HG03108 (cell line): Measurements from ENCODE around the gene ADAMTSL1.

Experiments
- ATAC-seq: cut with Tn5 transposase; IDR thresholded peaks from one replicate; pipeline ENCODE4 v1.9.1; 2021; ENCODE audit warnings: moderate library complexity; ENCODE audit not compliant: unreplicated experiment

ADAMTSL1 gene

DNA sequence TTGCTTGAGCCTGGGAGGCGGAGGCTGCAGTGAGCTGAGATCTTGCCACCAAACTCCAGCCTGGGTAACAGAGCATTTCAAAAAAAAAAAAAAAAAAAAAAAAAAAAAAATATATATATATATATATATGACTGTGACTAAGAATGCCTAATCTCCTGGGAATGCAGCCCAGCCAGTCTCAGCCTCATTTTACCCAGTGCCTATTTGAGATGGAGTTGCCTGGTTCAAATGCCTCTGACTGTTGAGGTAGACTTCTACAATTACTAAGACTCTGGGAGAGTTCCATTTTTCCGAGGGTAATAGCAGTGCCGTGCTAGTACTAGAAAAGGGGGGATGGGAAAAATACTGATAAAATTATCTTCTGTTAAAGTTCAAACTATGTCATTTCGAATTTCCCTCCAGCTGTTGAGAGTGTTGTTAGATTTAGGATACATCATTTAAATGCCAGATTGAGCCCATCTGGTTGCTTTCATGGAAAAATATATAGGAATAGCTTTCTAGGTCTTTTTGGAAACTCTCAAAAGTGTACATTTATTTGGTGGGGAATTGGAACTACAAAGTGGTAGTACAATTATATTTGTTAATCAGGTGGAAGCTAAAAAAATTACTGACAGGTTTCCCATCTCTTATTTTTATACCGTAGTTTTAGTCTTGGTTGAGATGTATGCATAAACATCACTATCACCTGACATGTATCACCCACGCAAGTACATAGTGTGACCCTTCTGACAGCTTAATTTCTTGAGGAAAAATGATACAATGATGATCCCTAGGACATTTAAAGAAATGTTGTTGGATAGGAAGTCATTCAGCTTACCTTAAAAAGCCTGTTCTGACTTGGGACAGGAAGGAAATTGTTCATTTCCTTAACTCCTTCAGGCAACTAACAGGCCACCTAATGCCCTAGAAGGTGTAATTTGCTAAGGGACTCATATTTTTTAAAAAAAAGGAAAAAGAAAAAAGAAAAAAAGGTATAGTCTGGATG lies 214.9 kb downstream of the ADAMTSL1 start:
- ATAC-seq: no peak

- ATAC-seq: no peak
These were observed 216.0 kb downstream of the ADAMTSL1 start for GRCh38 chr9:18689921-18690320.

GRCh38 chr9:18692268-18692667 lies 218.3 kb downstream of the ADAMTSL1 start:
- no peak for ATAC-seq

GRCh38 chr9:18692962-18693361 lies 219.0 kb downstream of the ADAMTSL1 start:
- no peak for ATAC-seq

- no peak for ATAC-seq
These were observed 221.2 kb downstream of the ADAMTSL1 start for GRCh38 chr9:18694959-18695668.

DNA sequence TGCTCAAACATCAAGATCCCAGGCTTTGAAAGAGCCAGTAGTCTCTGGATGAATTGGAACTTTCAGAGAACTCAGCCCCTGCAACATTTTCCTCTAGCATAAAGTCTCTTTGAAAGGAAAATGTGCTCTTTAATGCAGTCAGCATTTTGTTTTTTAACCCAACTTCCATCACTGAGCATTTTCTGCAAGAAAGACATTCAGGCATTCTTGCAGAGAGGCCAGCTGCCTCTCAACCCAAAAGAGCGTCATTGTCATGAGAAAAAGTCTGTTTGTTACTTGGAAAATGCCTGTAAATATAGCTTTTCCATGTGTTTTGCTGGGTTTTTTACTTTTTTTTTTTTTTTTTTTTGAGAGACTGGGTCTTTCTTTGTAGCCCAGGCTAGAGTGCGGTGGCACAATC lies 225.0 kb downstream of the ADAMTSL1 start:
- no peak for ATAC-seq

GRCh38 chr9:18699764-18700163 lies 225.8 kb downstream of the ADAMTSL1 start:
- ATAC-seq: no peak

DNA sequence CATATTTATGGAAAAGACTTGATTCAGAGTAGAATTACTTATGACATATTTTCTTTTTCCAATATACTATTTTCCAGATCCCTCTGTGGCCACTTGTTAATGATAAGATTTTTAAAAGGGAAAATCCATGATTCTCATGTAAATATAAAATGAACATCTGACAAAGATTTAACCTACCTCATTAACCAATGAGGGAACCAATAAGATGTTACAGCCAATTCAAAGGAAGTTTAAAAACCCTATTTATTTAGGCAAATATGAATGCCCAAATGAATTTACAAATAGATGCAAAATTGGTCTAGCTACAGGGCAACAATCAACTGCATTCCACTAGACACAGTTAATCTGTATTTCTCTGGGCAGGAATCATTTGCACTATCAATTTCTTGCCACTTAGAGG lies 226.8 kb downstream of the ADAMTSL1 start:
- ATAC-seq: no peak

DNA sequence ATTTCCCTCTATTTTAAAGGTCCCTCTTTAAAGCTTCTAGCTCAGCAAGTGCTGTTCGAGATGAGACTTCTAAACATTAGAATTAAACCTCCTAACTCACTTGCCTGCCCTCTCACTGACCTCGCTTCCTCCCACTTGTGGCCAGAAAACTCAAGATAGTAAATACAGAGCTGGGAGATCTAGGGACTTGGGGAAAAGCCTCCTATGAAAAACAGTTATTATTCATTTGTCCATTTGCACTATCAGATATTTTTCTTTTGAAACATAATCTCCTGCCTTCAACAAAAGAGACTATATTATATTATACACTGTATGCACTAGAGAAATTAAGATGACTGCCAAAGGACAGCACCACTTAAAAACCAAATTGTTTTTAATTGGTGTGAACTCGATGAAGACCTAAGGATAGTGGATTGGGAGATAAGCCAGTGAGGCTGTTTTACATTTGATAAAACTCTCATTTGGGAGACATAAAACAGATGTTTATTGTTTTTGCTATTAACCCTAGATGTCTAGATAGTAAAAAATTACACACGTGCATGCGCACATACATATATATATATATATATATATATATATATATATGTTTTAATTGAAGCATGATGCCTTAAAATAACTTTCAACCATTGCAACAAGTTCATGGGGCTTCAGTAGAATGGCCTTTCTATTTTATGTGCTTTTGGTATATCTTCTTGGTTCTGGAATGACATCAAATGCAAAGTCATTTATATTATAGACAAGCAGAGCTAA lies 229.4 kb downstream of the ADAMTSL1 start:
- no peak for ATAC-seq

- no peak for ATAC-seq
These were observed 230.0 kb downstream of the ADAMTSL1 start for GRCh38 chr9:18703901-18704379.

DNA sequence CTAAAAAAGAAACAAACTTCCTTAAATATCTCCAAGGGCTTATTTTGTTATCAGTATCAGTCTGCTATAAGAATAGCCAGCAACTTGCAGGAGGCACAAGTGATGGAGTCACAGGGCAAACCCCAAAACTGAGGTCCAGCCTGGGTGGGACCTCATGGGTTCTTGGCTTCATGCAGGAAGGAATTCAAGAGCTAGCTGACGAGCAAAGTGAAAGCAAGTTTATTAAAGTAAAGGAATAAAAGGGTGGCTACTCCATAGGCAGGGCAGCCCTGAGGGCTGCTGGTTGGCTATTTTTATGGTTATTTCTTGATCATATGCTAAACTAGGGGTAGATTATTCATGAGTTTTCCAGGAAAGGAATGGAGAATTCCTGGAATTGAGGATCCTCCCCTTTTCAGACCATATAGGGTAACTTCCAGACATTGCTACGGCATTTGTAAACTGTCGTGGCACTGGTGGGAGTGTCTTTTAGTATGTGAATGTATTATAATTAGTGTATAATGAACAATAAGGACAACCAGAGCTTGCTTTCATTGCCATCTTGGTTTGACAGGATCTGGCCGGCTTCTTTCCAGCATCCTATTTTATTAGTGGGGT lies 231.9 kb downstream of the ADAMTSL1 start:
- ATAC-seq: no peak

- no peak for ATAC-seq
These were observed 232.7 kb downstream of the ADAMTSL1 start for GRCh38 chr9:18706648-18707047.

DNA sequence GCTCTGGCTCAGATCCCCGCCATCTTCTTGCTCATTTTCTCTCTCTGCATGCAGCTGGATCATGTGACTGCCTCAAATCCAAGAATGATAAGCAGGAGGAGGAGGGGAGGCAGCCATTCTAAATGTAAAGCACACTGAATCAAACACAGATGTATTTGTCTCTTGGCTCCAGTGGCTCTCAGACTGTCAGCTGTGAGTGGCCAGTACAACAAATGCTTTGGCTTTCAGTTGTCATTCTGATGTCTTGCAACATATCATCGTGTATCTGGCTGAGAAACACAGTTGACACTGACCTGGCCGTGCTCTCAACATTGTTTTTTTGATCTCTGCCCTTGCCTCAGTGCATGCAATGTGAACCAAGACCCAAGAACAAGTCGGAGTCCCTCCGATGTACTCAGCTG lies 233.1 kb downstream of the ADAMTSL1 start:
- ATAC-seq: no peak

DNA sequence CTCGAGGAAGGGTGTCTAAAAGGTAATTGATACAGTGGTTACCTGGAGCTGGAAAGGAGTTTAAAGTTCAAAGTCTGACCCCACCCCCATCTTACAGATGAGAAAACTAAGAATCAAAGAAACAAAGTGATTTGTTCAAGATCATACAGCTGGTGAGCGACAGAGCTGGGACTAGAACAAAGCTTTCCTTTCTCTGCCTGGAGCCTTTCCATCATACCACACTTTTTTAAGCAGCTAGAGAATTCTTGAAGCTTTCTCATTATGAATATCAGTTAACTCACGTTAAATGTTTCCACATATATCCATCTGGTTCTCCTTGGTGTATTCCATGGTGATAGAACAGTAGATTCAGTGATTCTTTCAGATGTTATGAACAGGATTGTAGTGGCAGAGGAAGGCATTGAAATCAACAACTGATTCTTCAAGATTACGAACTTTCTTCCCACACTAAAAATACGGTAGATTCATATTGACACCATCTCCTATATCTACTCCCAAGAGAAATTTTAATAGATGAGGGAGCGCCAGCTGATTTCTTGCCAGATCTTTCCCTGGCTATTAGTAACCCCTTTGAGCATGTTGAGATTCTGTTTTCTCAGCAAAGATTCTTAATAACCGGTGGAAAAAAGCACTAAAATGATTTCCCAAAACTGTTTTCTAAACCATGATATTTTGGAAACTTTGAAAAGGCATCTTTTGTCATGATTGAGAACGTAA lies 233.7 kb downstream of the ADAMTSL1 start:
- no peak for ATAC-seq

GRCh38 chr9:18708429-18708828 lies 234.5 kb downstream of the ADAMTSL1 start:
- no peak for ATAC-seq

GRCh38 chr9:18710065-18710464 lies 236.1 kb downstream of the ADAMTSL1 start:
- no peak for ATAC-seq

DNA sequence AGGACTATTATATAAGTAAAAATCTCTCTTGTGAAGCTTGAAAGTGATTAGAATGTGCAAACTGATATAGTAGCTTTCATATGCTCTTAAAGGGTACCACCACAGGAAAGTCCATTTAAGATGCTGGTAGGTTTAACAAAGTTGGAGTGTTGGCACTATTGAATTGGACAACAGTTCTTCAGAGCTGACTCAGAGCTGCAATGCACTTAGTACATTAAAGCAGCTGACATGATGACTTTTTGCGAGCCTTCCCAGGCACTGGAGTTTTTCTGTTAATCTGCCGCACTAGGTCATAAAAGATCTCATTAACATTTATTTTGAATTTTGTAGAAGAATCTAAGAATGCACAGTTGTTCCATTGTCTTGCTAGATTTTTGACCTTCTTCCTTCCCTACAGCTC lies 243.8 kb downstream of the ADAMTSL1 start:
- no peak for ATAC-seq

DNA sequence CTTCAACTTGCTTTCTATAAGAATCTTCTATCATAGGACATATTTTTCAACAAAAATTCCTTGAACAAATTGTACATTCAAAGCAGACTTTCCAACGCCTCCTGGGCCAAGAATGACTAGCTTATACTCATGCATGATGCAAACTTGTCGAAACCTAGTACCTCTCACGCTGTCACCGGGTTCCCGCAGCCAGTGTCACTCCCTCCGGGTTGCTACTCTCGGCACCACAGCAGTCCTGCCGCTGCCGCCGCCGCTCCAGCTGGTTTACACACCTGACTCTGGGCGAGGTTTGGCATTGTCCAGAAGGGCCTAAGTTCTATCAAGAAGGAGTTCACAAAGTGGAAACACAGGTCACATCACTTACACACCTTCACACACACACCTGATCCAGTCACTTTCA lies 244.4 kb downstream of the ADAMTSL1 start:
- ATAC-seq: no peak

DNA sequence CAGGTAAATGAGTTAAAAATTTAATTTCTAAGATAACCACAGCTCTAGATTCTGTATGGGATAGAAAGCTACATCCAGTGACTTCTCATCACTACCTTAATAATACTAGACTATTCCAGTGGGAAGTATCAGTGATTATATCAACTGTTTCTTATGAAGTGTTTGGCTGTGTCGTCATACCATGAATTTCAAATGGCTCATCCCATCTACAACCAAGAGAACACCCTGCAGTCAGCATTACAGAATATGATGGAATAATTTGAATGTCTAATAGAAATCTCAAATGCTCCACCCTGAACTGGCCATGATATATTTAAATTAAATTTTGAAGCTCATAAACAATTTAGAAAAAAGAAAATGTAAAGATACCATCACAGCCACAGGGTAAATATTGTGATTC lies 245.0 kb downstream of the ADAMTSL1 start:
- ATAC-seq: no peak

- ATAC-seq: no peak
These were observed 246.7 kb downstream of the ADAMTSL1 start for GRCh38 chr9:18720691-18721090.
